ENCODE measurements around the gene MAGI3.
"Not testable (repeated sequence)": the region's sequence is repeated elsewhere in the genome, so short reads cannot be mapped to it uniquely, and the experiment has no call there.

Gene MAGI3

DNA sequence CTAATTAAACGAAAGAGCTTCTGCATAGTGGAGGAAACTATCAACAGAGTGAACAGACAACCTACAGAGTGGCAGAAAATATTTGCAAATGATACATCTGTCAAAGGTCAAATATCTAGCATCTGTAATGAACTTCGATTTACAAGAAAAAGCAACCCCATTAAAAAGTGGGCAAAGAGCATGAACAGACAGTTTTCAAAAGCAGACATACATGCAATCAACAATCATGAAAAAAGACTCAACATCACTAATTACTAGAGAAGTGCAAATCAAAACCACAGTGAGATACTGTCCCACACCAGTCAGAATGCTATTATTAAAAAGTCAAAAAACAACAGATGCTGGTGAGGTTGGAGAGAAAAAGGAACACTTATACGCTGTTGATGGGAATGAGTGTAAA is 103.2 kb downstream of the MAGI3 start:
- no peak for DNase-seq
- Mint-ChIP-seq H3K36me3 (peaks cover 1% of the 10 kb centered on the region), H3K9me3 (peaks cover 49% of the 10 kb centered on the region), H3K27me3 (no peaks in the 10 kb centered on the region), H3K27ac (no peak overlapping the region), H3K4me3 (no peak overlapping the region), H3K4me1 (no peaks in the 10 kb centered on the region)
- CTCF ChIA-PET = no interaction called here

DNA sequence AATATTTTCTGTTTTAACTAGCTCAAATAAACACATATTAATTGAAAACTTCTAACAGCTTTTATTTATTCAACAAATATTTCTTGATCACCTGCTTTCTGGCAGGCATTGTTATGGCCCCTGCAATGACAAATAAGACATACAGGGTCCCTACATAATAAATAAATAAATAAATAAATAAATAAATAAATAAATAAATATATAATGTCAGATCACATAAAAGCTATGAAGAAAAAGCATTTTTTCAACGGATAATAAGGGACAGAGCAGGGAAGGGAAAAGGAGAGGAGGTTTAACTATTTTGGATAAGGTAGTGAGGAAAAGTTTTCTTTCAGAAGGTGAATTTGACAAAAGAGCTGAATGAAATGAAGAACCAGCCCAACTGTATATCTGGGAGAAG is 115.0 kb downstream of the MAGI3 start:
- peaks cover 3% of the 10 kb centered on the region for H3K9me3 Mint-ChIP-seq
- H3K27ac Mint-ChIP-seq = no peak overlapping the region
- DNase-seq = no peak
- no peaks in the 10 kb centered on the region for H3K27me3 Mint-ChIP-seq
- CTCF ChIA-PET = no interaction called here
- H3K4me1 Mint-ChIP-seq = no peaks in the 10 kb centered on the region
- no peaks in the 10 kb centered on the region for H3K36me3 Mint-ChIP-seq
- H3K4me3 Mint-ChIP-seq = no peak overlapping the region

GRCh38 chr1:113507552-113508214 is 117.4 kb downstream of the MAGI3 start:
- CTCF ChIA-PET = no interaction called here
- no peaks in the 10 kb centered on the region for H3K27me3 Mint-ChIP-seq
- H3K9me3 Mint-ChIP-seq = peaks cover 17% of the 10 kb centered on the region
- no peaks in the 10 kb centered on the region for H3K4me1 Mint-ChIP-seq
- DNase-seq = no peak
- no peak overlapping the region for H3K27ac Mint-ChIP-seq
- no peaks in the 10 kb centered on the region for H3K36me3 Mint-ChIP-seq
- no peak overlapping the region for H3K4me3 Mint-ChIP-seq

- H3K4me1 Mint-ChIP-seq = no peaks in the 10 kb centered on the region
- H3K27ac Mint-ChIP-seq = no peak overlapping the region
- H3K4me3 Mint-ChIP-seq = no peak overlapping the region
- no peaks in the 10 kb centered on the region for H3K27me3 Mint-ChIP-seq
- H3K9me3 Mint-ChIP-seq = peaks cover 19% of the 10 kb centered on the region
- CTCF ChIA-PET = no interaction called here
- DNase-seq = no peak
- H3K36me3 Mint-ChIP-seq = no peaks in the 10 kb centered on the region
These were observed 118.2 kb downstream of the MAGI3 start for GRCh38 chr1:113508364-113509164.

DNA sequence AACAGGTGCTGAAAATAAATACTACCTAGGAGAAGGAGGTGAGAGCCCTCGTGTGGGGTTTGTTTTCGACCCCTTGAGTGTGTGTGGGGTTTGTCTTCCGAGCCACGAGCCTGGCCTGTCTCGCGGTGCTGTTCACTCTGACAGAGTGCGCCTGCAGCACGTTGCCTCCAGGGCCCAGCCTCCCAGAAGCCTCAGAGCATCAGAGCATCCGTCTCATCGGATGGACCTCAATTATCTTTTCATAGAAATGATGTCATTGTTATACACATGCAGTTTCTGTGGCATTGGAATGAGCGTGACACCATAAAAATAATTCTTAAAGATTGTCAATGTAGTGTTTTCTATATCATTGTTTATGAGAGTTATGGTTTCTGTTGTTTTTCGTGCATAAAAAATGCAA is 119.5 kb downstream of the MAGI3 start:
- H3K36me3 Mint-ChIP-seq, H3K4me3 Mint-ChIP-seq, H3K27me3 Mint-ChIP-seq, H3K27ac Mint-ChIP-seq, CTCF ChIA-PET, H3K4me1 Mint-ChIP-seq, DNase-seq: not testable (repeated sequence)
- H3K9me3 Mint-ChIP-seq = peaks cover 19% of the 10 kb centered on the region

DNA sequence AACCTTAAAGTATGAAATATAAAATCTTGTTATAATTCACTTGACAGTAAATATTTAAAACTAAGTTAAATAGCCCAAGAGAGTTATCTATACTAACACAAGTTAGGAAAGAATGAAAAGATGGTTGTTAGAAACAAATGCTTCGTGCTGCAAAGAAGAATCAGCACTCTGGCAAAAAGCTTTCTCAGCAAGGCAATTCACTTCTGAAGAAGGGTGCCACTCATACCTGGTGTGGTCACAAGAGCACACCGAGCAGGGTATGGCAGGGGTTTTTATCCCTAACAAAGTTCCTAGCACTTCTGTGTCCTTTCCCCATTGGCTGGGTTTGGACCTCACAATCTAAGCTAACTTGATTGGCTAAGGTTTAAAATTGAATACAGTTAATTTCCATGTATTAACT is 121.0 kb downstream of the MAGI3 start:
- Mint-ChIP-seq H3K4me1 (no peaks in the 10 kb centered on the region), H3K27ac (no peak overlapping the region), H3K27me3 (no peaks in the 10 kb centered on the region), H3K36me3 (no peaks in the 10 kb centered on the region), H3K9me3 (peaks cover 19% of the 10 kb centered on the region), H3K4me3 (no peak overlapping the region)
- DNase-seq = no peak
- CTCF ChIA-PET = no interaction called here

DNA sequence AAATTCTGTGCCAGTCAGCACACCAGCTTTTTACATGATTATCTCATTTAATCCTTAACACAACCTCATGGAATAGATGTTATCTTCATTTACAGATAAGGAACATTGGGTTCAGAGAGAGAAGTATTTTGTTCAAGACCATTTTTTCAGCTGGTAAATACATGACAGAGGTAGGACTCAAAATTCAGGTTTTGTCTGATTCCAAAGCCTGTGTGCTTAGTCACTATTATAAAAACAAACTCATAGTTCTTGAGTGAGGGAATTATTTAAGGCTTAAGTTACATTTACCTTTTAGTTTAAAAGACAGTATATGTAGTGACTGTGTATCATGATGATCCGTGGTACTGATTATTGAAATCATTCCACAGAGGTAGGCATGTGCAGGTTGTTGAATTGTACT is 125.2 kb downstream of the MAGI3 start:
- Mint-ChIP-seq H3K4me1 (no peaks in the 10 kb centered on the region), H3K4me3 (no peak overlapping the region), H3K36me3 (no peaks in the 10 kb centered on the region), H3K9me3 (peaks cover 17% of the 10 kb centered on the region), H3K27me3 (no peaks in the 10 kb centered on the region), H3K27ac (no peak overlapping the region)
- DNase-seq = no peak
- CTCF ChIA-PET = no interaction called here

DNA sequence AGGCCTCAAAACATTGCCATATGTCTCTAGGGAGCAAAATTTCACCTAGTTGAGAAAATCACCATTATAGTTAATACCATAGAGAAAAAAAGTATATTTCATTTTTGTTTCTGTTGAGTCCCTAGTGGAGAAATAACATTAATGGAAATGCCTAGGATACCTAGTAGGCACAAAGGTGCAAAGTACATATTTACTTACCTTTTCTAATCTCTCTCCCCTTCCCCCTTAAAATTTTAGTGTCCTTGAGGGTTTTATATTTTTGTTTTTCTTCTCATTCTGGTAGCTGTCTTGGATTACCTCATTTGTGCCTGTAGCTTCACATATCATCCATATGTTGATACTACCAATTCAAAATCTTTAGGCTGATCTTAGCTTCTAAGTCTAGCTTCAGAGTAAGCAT is 127.0 kb downstream of the MAGI3 start:
- Mint-ChIP-seq H3K27me3 (no peaks in the 10 kb centered on the region), H3K27ac (no peak overlapping the region), H3K36me3 (no peaks in the 10 kb centered on the region), H3K4me3 (no peak overlapping the region), H3K4me1 (no peaks in the 10 kb centered on the region), H3K9me3 (peaks cover 7% of the 10 kb centered on the region)
- CTCF ChIA-PET = no interaction called here
- no peak for DNase-seq

DNA sequence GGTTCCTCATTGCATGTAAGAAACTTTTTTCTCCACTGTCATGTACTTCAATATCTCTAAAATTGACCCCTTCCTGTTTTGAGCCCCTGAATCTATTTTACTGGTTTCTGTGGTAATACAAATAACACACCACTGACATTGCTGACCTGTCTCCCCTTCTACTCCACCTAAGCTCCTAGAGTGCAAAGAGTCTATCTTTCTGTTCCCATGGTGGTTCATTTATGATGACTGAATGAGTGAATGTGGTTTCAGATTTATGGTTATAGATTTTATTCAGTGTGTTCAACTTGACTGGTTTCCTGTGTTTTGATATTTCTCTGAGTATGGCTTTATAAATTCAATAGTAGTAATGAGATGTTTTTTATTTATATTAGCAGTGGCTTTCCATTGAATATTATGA is 127.7 kb downstream of the MAGI3 start:
- no peaks in the 10 kb centered on the region for H3K4me1 Mint-ChIP-seq
- CTCF ChIA-PET = interaction anchor here (0.9 kb wide), 1 partner anchor 18 kb away, joined by 3 read pairs; no protein-coding TSS in a partner anchor

DNA sequence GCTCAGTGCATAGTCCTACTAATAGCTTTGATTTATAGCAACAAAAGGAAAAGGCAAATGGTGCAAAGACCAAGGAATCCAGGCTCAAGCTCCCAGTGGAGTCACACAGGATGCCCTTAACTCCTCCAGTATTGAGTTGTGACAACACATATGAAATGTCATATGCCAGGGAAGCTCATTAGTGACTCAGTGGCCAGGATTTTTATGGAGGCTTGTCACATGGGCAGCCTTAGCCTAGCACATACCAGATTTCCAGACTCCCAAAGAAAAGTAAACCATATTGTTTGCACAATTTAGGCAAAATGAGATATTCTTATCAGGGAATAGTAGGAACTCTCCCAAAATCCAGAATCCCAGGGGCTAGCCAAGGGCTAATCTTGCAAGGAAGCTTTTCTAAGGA is 129.2 kb downstream of the MAGI3 start:
- H3K27me3 Mint-ChIP-seq = no peaks in the 10 kb centered on the region
- DNase-seq = no peak
- no peaks in the 10 kb centered on the region for H3K4me1 Mint-ChIP-seq
- CTCF ChIA-PET = no interaction called here
- H3K36me3 Mint-ChIP-seq = no peaks in the 10 kb centered on the region
- no peak overlapping the region for H3K27ac Mint-ChIP-seq
- peaks cover 10% of the 10 kb centered on the region for H3K9me3 Mint-ChIP-seq
- no peak overlapping the region for H3K4me3 Mint-ChIP-seq

More for the DNA sequence above, 127.7 kb downstream of the MAGI3 start:
- no peak overlapping the region for H3K4me3 Mint-ChIP-seq
- DNase-seq = no peak
- H3K27ac Mint-ChIP-seq = no peak overlapping the region
- H3K9me3 Mint-ChIP-seq = peaks cover 7% of the 10 kb centered on the region
- H3K36me3 Mint-ChIP-seq = no peaks in the 10 kb centered on the region
- no peaks in the 10 kb centered on the region for H3K27me3 Mint-ChIP-seq

DNA sequence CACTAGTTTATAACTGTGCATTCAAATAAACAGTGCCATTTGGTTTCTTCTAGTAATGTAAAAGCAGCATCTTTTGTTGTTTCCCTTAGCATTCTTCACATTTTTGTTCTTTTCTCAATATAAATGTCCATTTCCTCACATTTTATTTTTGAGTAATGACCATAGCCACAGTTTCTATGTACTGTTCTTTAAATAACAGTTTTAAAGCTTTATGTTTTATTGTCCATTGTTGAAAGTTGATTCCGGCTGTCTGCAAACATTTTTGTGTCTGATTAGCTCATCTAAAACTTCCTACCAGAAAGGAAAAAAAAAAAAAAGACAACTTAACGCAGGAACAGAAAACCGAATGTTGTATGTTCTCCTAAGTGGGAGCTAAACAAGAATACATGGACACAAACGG is 139.7 kb downstream of the MAGI3 start:
- CTCF ChIA-PET = no interaction called here
- H3K4me1 Mint-ChIP-seq = no peaks in the 10 kb centered on the region

DNA sequence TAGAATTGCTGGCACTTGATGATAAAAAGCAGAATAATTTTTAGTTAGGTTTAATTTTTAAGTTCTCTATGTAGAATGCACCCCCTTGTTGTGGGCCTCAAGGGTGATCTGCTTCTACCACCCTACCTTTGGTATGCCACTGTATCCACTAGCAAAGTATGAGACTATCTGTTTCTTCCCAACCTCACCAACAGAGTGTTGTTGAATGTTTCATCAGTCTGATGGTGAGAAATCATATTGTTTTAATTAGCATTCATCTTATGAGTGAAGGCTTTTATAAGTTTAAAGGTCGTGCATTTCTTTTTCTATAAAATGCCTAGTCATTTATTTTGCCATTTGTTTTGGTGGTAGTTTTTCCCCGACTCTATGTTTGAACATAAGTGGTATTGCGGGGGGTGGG is 141.0 kb downstream of the MAGI3 start:
- Mint-ChIP-seq H3K36me3 (peaks cover 1% of the 10 kb centered on the region), H3K9me3 (peaks cover 5% of the 10 kb centered on the region), H3K27ac (no peak overlapping the region), H3K4me3 (no peak overlapping the region), H3K4me1 (no peaks in the 10 kb centered on the region), H3K27me3 (no peaks in the 10 kb centered on the region)
- no peak for DNase-seq
- CTCF ChIA-PET = no interaction called here

More for the DNA sequence above, 139.7 kb downstream of the MAGI3 start:
- H3K27me3 Mint-ChIP-seq = no peaks in the 10 kb centered on the region
- no peaks in the 10 kb centered on the region for H3K36me3 Mint-ChIP-seq
- no peak overlapping the region for H3K4me3 Mint-ChIP-seq
- no peak for DNase-seq
- no peak overlapping the region for H3K27ac Mint-ChIP-seq
- peaks cover 7% of the 10 kb centered on the region for H3K9me3 Mint-ChIP-seq

- peaks cover 1% of the 10 kb centered on the region for H3K36me3 Mint-ChIP-seq
- H3K4me1 Mint-ChIP-seq = no peaks in the 10 kb centered on the region
- H3K9me3 Mint-ChIP-seq = peaks cover 4% of the 10 kb centered on the region
- no peak overlapping the region for H3K4me3 Mint-ChIP-seq
- no peak for DNase-seq
- H3K27me3 Mint-ChIP-seq = no peaks in the 10 kb centered on the region
- CTCF ChIA-PET = no interaction called here
- no peak overlapping the region for H3K27ac Mint-ChIP-seq
These were observed 142.7 kb downstream of the MAGI3 start for GRCh38 chr1:113533061-113533460.

GRCh38 chr1:113534130-113534817 is 144.0 kb downstream of the MAGI3 start:
- Mint-ChIP-seq H3K4me1 (no peaks in the 10 kb centered on the region), H3K27ac (no peak overlapping the region)
- CTCF ChIA-PET = no interaction called here

DNA sequence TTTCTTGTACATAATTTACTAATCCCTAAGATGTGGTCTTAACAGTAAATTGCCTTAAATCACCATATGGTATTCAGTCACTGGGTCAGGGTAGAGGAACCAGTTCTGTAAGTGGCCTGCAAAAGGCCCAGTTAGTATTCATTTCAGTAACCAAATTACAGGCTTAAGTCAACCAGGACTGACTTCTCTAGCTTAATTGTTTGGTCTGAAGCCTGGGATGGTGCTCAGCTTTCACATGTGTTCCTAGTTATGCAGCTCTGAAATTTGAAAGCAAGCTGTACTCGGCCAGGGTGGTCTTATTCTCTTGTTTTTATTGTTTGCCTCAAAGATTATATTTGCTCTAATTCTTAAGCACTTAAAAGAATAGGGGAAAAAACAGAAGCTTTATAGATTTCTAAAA is 144.6 kb downstream of the MAGI3 start:
- CTCF ChIA-PET = interaction anchor here (1.1 kb wide), 1 partner anchor 17 kb away, joined by 3 read pairs; no protein-coding TSS in a partner anchor
- H3K4me1 Mint-ChIP-seq = no peaks in the 10 kb centered on the region
- peaks cover 2% of the 10 kb centered on the region for H3K9me3 Mint-ChIP-seq
- H3K4me3 Mint-ChIP-seq = no peak overlapping the region
- no peak for DNase-seq
- no peaks in the 10 kb centered on the region for H3K27me3 Mint-ChIP-seq
- H3K36me3 Mint-ChIP-seq = peaks cover 1% of the 10 kb centered on the region
- no peak overlapping the region for H3K27ac Mint-ChIP-seq

More at GRCh38 chr1:113534130-113534817, 144.0 kb downstream of the MAGI3 start:
- Mint-ChIP-seq H3K4me3 (no peak overlapping the region), H3K27me3 (no peaks in the 10 kb centered on the region), H3K9me3 (peaks cover 2% of the 10 kb centered on the region), H3K36me3 (peaks cover 1% of the 10 kb centered on the region)
- DNase-seq = no peak
